ENCODE results near the gene NTM.

The NTM gene

GRCh38 chr11:131373095-131373725, 2.8 kb downstream of the NTM start:
- no peak for DNase-seq (ENCODE audit: low spot score)

GRCh38 chr11:131373756-131374155, 3.3 kb downstream of the NTM start:
- no peak for DNase-seq (ENCODE audit: low spot score)

GRCh38 chr11:131375421-131375820, 5.0 kb downstream of the NTM start:
- no peak for DNase-seq (ENCODE audit: low spot score)

- DNase-seq (ENCODE audit: low spot score) = no peak
Observed at GRCh38 chr11:131375915-131376314, 5.5 kb downstream of the NTM start.

GRCh38 chr11:131378931-131379330, 8.5 kb downstream of the NTM start:
- DNase-seq (ENCODE audit: low spot score) = no peak

GRCh38 chr11:131385763-131386390, 15.5 kb downstream of the NTM start:
- DNase-seq (ENCODE audit: low spot score) = no peak

GRCh38 chr11:131386408-131386807, 16.0 kb downstream of the NTM start:
- no peak for DNase-seq (ENCODE audit: low spot score)

GRCh38 chr11:131388030-131388429, 17.6 kb downstream of the NTM start:
- DNase-seq (ENCODE audit: low spot score) = no peak

GRCh38 chr11:131389582-131389981, 19.2 kb downstream of the NTM start:
- no peak for DNase-seq (ENCODE audit: low spot score)

- no peak for DNase-seq (ENCODE audit: low spot score)
Observed at GRCh38 chr11:131391176-131391575, 20.8 kb downstream of the NTM start.

GRCh38 chr11:131392528-131393255, 22.3 kb downstream of the NTM start:
- no peak for DNase-seq (ENCODE audit: low spot score)

- no peak for DNase-seq (ENCODE audit: low spot score)
Observed at GRCh38 chr11:131393691-131394090, 23.3 kb downstream of the NTM start.

GRCh38 chr11:131397675-131398074, 27.3 kb downstream of the NTM start:
- DNase-seq (ENCODE audit: low spot score) = no peak

- DNase-seq (ENCODE audit: low spot score) = no peak
Observed at GRCh38 chr11:131402040-131402439, 31.6 kb downstream of the NTM start.

- DNase-seq (ENCODE audit: low spot score) = no peak
Observed at GRCh38 chr11:131404010-131404409, 33.6 kb downstream of the NTM start.

GRCh38 chr11:131408025-131408640, 37.7 kb downstream of the NTM start:
- no peak for DNase-seq (ENCODE audit: low spot score)

- DNase-seq (ENCODE audit: low spot score) = no peak
Observed at GRCh38 chr11:131409345-131409744, 38.9 kb downstream of the NTM start.

- no peak for DNase-seq (ENCODE audit: low spot score)
Observed at GRCh38 chr11:131411636-131412035, 41.2 kb downstream of the NTM start.

GRCh38 chr11:131412061-131412460, 41.6 kb downstream of the NTM start:
- DNase-seq (ENCODE audit: low spot score) = no peak

- no peak for DNase-seq (ENCODE audit: low spot score)
Observed at GRCh38 chr11:131413217-131413616, 42.8 kb downstream of the NTM start.

- no peak for DNase-seq (ENCODE audit: low spot score)
Observed at GRCh38 chr11:131418189-131418588, 47.8 kb downstream of the NTM start.

GRCh38 chr11:131421066-131421855, 50.8 kb downstream of the NTM start:
- DNase-seq (ENCODE audit: low spot score) = no peak

All from CD4-positive, alpha-beta T cell treated with Interleukin-6 at 100 ng/mL for 8 hours (primary cell).